GM19452 (cell line): ENCODE results near the gene SIPA1.

Experiments used
- ATAC-seq: cut with Tn5 transposase; IDR thresholded peaks from one replicate; pipeline ENCODE4 v1.9.1; 2021; ENCODE audit not compliant: unreplicated experiment

The SIPA1 gene

DNA sequence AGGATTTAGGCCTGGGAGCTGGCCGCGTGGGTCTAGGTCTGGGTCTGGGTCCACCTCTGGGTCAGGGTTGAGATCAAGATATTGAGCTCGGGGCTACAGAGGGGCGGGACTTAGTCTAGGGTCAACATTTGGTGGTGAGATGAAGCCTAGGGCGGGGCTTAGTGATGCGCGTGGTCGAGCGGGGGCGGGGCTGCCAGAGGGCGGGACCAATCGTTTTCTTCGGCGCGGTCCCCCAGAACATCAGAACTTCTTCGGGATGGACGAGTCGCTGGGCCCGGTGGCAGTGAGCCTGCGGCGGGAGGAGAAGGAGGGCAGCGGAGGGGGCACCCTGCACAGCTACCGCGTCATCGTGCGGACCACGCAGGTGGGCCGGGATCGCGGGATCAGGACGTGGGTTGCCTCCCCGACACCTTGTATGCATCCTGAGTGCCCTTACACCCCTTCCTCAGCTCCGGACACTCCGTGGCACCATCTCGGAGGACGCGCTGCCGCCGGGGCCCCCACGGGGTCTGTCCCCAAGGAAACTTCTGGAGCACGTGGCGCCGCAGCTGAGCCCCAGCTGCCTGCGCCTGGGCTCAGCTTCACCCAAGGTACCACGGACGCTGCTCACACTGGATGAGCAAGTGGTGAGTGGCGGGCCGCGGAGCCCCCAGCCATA, 4.2 kb downstream of the SIPA1 start:
- ATAC-seq: no peak

DNA sequence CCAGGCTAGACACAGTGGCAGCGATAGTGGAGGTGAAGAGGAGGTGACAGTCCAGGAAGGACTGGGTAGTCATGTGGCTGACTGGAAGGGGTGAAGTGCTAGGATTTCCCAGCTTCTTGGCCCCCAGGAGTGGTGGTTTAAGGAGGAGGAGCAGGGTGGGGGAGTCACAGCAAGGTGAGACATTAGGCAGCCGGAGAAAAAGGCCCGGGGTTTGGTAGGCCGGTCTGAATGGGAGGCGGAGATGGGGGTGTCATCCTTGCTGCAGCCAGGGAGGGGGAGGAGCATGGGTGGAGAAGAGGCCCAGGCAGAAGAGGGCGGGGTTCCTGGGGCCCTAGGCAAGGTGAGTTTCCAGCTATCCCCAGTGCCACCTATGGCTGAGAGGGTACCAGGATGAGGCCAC, 6.1 kb downstream of the SIPA1 start:
- no peak for ATAC-seq

GRCh38 chr11:65644837-65645236, 6.9 kb downstream of the SIPA1 start:
- no peak for ATAC-seq

GRCh38 chr11:65645710-65646109, 7.8 kb downstream of the SIPA1 start:
- no peak for ATAC-seq

- no peak for ATAC-seq
Measured at GRCh38 chr11:65646288-65646957, 8.5 kb downstream of the SIPA1 start.

- no peak for ATAC-seq
Measured at GRCh38 chr11:65646958-65647701, 9.2 kb downstream of the SIPA1 start.

DNA sequence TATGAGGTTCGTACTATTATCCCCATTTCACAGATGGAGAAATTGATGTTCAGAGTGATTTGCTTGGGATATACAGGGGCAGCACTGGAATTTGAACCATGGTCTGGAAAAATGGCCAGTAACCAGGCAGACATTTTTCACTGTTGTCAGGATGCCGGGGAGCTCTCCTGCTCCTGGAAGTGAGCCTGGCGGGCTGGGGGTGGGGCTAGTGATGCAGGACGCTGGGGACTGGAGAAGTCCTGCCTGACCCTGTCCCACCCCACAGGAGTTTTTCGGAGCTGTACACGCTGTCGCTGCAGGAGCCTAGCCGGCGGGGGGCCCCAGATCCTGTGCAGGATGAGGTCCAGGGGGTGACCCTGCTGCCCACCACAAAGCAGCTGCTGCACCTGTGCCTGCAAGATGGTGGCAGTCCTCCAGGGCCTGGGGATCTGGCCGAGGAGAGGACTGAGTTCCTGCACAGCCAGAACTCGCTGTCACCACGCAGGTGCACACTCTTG, 11.1 kb downstream of the SIPA1 start:
- ATAC-seq: no peak

- no peak for ATAC-seq
Measured at GRCh38 chr11:65649656-65650546, 12.0 kb downstream of the SIPA1 start.

DNA sequence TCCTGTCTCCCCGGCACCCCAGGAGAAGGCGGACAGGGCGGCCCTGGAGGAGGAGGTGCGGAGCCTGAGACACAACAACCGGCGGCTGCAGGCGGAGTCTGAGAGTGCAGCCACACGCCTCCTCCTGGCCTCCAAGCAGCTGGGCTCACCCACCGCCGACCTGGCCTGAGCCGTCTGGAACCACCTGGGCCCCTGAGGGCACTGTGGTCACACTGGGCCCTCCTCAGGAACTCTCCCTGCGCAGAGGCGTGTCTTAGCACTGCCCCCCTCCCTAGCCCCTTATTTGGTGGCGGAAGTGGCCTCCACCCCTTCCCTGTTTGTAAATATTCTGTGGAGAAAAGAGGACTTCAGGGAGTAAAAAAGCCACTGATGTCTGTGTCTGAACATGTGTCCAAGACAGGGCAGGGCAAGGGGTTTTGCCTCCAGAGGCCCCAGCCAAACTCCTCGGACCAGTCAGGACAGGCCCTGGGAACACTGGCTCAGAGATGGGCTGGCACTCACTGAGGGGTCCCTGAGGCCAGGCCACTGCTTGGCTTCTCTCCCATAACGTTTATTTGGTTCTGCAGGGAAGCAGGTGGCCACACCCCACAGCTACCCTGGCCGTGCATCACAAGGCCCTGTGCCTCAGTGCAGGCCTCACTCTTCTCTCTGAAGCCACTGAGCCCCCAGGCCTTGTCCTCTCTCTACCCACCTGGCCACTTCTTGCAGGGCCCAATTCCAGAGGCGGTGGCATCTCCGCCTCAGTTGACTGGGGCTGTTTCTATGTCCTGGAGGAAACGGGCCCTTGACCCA, 12.8 kb downstream of the SIPA1 start:
- ATAC-seq: no peak

GRCh38 chr11:65651339-65651588, 13.4 kb downstream of the SIPA1 start:
- ATAC-seq: no peak

DNA sequence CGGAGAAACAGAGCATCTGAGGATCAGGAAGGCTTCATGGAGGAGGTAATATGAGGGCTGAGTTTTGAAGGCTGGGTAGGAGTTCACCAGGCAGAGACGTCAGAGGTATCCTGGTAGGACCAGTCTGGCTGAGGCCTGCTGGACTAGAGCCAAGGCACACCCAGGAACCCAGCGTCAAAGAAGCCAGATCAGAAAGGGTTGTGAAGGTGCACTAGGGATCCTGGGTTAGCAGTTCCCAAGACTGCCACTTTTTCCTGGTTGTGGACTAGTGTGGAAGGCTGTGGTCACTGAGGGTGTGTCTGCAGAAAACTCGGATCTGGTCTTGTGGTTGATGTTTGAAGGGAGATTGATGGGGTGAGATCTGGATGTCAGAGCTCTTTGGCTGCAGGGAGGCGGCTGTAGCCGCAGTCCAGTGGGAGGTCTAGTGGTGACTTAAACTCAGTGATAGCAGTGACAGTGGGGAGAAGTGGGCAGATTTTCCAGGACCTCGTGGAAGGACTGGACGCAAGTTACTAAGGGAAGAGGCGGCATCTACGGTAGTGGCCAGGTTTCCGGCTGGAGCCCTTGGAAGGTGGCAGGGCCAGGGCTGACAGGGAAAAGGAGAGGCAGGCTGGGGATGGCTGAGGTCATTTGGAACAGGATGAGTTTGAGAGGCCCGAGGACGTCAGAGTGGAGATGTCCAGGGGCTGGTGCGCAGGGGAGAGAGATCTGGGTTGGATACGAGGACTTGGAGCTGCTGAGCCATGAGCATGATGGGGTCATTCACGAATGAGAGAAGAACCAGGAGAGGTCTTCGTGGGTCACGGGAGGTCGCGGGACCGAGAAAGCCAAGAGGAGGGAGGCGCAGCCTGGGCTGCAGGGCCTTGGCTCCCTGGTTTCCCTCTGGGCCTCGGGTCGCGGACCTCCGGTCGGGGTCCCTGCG, 13.9 kb downstream of the SIPA1 start:
- no peak for ATAC-seq

GRCh38 chr11:65652511-65653228, 14.8 kb downstream of the SIPA1 start:
- ATAC-seq: peak; percentile 73

DNA sequence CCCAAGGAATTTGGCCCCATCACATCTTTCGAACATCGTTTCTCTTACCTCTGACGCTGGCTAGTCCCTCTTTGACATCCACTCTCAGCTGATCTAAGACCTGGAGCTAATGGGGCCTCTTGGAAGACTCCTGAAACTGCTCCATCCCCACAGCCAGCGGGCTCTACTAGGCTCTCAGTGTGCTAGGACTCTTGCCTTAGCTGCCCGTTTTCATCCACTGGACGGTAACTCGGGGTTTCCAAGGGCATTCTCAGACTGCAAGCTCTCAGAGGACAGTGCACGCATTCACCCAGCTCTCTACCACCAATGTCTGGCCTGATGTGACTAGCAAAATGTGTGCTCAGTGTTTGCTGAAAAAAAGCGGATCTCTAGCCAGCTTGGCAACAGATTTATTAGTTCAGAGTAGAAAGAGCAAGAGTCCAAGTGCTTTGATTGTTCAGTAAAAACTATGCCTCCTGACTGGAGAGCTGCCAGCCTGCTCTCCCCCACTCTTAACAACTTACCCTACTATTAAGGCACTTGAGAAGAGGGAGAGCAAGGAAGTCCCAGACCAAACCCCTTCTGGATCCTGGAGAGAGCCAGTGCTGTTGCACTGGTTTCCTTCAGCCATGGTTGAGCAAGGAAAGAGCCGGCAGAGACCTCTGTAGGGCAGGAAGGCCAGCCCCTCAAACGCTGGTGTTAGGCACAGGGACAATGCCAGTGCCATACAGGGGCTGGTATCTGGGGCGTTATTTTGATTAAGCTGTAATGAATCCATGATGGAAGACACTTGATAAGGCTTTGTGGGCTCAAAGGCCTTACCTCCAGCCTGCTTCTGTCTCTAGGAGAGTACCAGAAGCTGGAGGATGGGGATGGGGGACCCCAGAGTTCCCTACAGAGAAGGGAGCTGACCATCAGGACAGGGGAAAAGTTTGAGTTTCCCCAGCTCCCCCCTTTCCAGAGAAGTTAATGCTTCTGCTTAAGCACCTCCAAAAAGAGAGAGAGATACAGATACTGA, 15.6 kb downstream of the SIPA1 start:
- peak; percentile 6 for ATAC-seq

DNA sequence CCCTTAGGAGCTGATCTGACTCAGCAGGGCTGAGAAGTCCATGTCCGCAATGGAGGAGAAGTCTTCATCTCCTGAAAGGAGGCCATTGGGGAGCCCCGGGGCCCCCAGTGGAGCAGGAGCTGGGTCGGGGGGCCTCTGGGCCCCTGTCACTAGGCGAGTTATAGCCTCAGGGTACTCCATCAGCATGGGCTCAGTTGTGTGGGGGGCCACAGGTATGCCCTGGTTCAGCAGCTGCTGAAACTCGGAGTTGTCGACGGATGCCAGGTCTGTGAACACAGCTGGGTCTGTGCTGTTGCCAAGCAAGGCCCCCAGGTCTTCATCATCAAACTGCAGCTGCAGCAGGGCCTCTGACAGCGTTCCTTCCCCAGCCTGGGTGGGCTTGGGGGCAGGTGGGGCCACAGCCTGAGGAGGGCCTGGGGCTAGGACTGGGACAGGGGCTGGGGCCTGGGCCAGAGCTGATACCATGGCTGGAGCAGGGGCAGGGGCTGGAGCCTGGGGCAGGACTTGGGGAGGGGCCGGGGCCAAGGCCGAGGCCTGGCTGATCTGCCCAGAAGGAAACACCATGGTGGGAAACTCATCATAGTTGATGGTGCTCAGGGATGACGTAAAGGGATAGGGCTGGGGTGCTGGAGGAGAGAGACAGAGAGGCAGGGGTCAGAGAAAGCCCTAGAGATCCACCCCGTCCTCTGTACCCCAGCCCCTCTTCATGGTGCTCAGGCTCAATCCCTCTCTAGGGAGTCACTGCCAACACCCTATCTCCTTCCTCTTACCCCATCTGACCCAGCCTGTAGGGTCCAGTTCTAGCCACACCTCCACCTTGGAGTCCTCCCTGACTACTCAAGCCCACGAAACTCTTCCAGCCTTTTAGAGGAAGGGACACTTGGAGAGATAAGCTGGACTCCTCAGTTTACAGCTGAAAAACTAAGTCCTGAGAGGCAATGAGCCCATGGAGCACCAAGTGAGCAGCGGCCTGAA, 16.8 kb downstream of the SIPA1 start:
- no peak for ATAC-seq

- ATAC-seq: no peak
Measured at GRCh38 chr11:65655570-65656332, 17.9 kb downstream of the SIPA1 start.

GRCh38 chr11:65657426-65657825, 19.5 kb downstream of the SIPA1 start:
- ATAC-seq: no peak
